CD1c-positive myeloid dendritic cell (primary cell): Measurements from ENCODE around the gene BIRC7.
A peak's percentile ranks its signal among the peaks of the same experiment; 100 is the strongest.
"Not testable (repeated sequence)": the region's sequence is repeated elsewhere in the genome, so short reads cannot be mapped to it uniquely, and the experiment has no call there.

Experiments
- DNase-seq: peaks from one replicate; pipeline ENCODE4 v3.0.0-alpha.2; 2016; ENCODE audit errors: extremely low spot score

Gene BIRC7

GRCh38 chr20:63208346-63208909 lies 27.3 kb upstream of the BIRC7 start:
- no peak for DNase-seq

- DNase-seq = no peak
Measured at GRCh38 chr20:63210011-63210605, 25.6 kb upstream of the BIRC7 start.

DNA sequence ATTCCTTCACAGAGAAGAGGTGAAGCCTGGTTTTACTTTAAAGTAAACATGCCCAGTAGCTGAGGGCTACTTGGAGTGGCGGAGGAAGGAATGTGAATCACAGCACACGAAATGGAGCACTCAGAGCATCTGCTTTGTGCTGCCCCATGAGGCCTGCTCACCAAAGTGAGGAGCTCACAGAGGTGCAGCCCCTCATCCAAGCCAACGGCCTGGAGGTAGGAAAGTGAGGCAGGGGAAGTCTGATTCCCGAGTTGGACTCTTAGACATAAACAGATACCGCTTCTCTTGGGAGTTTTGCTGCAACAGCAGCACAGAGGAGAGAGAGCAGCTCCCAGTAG lies 23.3 kb upstream of the BIRC7 start:
- no peak for DNase-seq

DNA sequence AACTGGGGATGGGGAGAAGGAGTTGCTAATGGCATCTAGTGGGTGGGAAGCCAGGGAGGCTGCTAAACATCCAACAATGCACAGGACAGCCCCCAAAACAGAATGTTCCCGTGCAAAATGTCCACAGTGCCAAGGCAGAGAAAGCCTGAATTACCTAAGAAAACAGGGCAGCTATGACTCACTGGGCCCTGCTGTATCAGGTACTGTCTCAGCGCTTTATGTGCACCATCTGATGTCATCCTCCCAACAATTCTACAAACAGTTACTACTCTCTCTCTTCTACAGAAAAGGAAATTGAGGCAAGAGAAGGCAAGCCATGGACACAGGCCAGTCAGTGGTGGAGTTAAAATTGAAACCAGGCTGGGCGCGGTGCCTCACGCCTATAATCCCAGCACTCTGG lies 22.9 kb upstream of the BIRC7 start:
- no peak for DNase-seq

DNA sequence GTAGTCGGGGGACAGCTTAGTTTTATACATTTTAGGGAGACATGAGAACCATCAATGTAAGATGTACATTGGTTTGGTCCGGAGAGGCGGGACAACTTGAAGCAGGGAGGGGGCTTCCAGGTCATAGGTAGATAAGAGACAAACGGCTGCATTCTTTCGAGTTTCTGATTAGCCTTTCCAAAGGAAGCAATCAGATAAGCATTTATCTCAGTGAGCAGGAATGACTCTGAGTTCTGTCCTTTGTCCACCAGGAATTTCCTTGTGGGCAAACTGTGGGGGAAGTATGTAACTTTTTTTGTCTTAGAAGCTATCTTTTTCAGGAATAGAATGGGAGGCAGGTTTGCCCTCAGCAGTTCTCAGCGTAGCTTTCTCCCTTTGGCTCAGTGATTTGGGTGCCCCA lies 21.2 kb upstream of the BIRC7 start:
- DNase-seq = no peak

DNA sequence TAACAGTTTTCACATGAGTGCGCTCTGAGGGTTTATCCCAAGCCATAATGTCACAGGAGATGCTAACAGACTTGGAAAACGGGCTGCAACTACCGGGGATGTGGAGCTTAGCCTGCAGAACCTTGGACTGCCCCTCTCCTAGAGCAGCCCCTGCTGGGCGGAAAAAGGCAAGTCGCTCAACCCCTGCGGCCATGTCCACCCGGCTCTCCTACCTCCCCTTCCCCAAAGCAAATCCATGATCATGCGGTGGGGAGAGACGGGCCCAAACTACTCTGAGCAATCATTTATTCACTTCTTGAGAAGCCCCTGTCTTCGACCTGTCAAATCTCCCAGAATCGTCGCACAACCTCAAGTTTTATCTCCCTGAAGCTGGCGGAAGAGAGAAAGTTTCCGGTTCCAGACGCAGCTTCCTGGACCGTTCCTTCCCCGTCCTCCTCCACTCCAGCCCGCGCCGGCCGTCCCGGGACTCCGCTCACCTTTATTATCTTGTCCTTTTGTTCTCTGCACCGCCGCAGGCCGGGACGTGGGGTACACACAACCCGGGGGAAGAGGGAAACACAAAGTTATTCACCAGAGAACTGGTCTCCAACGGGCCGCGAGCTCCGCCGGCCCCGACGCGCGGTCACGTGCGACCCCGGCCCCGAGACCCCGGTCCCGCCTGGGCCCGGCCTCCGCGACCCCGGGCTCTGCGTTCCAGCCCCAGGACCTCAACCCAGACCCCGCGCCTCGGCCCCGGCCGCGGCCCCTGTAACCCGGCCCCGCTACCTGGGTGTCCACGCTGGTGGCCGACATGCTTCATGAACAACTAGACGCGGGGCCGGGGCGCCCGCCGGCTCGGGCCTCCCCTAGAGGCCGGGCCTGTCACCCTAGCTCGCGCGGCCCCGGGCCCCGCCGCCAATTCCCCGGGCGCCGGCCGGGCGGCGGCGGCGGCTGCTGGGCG lies 20.3 kb upstream of the BIRC7 start:
- DNase-seq = peak; percentile 24

GRCh38 chr20:63216041-63216848 lies 19.5 kb upstream of the BIRC7 start, which contains the start of gene YTHDF1:
Gene YTHDF1 (minus strand): TSS chr20:63216131. CDS start chr20:63215892, 239 bp downstream.
- DNase-seq = peak; percentile 98

DNA sequence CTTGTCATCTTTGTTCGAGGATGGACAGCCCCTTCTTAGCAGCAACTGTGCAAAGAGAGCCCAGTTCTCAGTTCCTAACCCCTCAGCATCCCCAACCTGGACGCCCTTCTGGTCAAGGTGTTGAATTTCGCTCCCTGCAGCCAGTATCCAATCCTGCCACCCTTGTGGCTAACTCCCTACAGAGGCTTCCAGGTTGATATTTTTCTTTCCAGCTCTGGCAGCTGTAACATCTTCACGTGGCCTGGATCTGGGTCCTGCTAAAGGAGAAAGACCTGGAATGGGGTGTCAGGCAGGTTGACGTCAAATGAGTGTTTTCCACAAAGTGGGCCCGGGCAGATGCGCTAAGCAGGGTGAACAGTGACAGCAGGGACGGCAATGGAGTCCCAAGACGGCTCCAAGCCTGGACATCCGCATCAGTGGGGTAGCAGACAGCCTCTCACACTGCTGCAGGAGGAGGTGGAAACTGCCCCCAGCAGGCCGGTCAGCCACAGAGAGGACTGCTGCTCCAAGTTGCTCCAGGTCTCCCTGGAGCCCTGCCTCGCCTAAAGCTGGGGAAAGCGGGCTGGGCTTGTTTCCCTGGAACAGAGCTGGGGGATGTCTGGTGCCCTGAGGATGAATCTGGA lies 18.7 kb upstream of the BIRC7 start:
- DNase-seq = no peak

DNA sequence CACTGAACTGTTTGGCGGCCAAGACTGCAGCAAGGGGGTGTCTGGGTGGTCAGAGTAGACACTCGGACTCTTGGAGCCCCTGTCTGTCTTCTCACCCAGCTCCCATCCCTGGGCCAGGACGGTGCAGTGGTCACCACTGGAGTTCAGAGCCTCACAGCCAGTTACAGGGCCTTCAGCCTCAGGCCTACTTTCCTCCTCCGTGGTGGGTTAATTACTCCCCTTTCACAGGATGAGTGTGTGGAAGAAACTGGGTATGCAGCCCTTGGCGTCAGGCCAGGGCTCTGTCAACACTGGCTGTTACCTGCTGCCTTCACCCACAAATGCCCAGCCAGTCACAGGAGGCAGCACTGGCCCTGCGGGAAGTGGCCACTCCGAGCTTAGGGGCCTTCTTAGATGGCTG lies 18.0 kb upstream of the BIRC7 start:
- no peak for DNase-seq

DNA sequence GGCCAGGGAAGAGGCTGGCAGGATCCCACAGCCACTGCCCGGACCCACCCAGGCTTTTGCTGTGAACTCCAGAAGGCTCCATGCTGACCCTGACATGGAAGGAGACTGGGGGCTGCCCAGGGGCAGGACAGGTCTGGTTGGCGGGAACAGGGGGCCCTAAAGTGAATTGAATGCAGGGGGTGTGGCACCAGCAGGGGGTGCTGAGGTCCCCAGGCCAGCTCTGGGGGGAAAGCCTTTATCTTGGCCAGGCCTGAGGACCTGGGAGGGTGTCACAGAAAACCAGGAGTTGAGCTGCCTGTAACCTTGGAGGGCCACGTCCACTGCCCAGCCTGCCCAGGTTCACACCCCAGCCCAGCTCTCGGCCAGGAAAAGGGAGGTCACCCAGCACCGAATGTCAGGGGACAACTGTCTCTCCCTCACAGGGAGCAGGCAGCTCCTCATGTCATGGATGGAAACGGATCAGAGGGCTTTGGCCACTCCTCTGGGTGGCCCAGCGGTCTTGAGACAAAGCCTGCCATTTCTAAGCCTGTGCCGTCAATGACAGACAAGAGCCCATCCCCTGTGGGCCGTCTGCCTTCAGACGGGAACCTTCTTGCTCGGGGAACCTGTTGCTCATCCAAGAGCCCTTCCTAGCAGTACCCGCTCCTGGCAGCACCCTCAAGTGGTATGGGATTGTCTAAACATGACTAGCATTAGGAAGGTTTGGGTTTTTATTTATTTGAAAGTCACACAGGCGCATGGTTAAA lies 16.8 kb upstream of the BIRC7 start:
- DNase-seq = no peak

DNA sequence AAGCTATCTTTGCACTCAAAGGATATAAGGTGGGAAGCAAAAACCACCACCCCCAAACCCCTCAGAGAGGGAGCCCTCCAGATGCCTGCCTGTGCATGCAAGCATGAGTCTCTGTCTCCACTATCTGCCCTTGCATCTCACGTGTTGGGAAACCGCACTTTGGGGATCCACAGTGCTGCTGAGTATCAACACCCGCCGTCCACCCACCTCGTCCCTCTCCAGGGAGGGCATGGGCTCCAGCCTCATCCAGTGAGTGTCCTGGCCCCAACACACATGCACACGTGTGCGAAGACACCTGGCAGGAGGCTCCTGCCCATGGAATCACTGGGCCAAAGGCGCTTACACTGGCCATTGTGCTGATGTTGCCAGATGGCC lies 16.3 kb upstream of the BIRC7 start:
- DNase-seq = no peak

DNA sequence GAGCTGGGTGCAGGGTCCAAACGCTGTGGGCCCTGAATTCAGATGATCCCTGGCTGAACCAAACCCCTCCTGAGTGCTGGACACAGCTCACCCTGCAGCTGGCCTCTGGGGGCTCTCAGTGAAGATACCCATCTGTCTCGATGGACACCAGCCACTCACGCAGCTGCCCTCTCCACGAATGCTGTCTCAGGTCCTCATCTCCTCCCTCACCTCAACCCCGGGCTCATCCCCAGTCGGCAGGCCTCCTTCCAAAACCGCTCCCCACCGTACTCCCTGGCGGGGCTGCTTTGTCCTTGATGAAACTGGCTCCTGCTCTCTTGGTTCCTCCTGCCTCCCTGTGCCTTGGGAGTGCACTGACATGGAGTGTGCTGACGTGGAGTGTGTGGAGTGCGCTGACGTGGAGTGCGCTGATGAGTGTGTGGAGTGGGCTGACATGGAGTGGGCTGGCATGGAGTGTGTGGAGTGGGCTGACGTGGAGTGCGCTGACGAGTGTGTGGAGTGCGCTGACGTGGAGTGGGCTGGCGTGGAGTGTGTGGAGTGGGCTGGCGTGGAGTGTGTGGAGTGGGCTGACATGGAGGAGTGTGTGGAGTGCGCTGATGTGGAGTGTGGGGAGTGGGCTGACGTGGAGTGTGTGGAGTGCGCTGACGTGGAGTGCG lies 15.7 kb upstream of the BIRC7 start:
- no peak for DNase-seq

- DNase-seq = no peak
Measured at GRCh38 chr20:63220696-63221399, 14.9 kb upstream of the BIRC7 start.

- not testable (repeated sequence) for DNase-seq
Measured at GRCh38 chr20:63221400-63222053, 14.2 kb upstream of the BIRC7 start.

- no peak for DNase-seq
Measured at GRCh38 chr20:63222541-63222940, 13.2 kb upstream of the BIRC7 start.

- DNase-seq = peak; percentile 47
Measured at GRCh38 chr20:63223121-63223825, 12.4 kb upstream of the BIRC7 start.

DNA sequence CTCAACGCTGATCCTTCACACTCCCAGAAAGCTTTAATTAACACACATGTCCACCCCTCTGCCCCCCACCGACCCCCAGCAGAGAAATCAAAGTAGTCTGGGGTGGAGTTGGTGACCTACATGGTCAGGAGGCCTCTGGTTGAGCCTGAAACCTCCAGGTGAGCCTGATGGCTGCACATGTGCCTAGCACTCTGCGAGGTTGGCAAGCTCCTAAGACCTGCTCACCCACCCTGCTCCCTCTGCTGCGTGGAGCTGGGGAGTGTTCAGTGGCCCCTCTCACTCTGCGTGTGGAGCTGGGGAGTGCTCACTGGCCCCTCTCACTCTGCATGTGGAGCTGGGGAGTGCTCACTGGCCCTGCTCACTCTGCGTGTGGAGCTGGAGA lies 11.9 kb upstream of the BIRC7 start:
- no peak for DNase-seq

DNA sequence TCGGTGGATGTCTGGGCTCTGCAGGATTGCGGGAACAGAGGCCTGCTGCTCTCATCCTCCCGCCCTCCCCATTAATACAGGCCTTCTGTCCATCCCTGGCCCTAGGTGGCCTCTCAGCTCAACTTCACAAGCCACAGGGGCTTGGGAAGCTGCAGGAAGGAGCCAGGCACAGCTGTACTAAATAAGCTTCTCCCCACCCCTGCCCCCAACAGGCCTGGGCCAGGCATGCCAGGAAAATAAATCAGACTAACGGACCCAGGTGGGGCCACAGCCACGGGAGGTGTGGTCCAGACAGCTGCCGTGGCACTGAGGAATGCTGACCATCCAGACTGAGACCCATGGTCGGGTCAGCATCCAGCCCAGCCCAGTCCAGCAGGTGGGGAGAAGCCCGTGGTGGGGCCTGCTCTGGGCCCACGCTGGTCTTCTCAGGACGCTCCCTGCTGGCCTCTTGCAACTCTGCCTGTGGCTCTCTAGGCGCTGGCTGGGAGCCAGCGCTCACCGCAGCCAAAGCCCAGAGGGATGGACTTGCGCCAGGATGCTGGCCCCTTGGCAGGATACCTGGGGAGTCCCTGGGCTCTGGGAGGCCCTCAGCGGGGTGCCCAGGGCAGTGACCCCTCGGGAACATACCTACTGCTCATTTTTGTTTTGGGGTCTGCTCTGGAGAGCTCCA lies 11.2 kb upstream of the BIRC7 start:
- peak; percentile 3 for DNase-seq
